OCI-LY1 (cell line): ENCODE measurements around the gene INSR.

Source experiments
- CTCF ChIP-seq: fragments of 200-600 bp; sonication (generic), shearing (Covaris generic); IDR thresholded peaks from 2 replicates; pipeline ENCODE4 v1.5.1; 2017; ENCODE audit warnings: mild to moderate bottlenecking, antibody characterized with exemption, low read length, moderate library complexity, mixed read lengths
- EZH2 ChIP-seq: fragments of 200-600 bp; sonication (generic), shearing (Covaris generic); IDR thresholded peaks from 2 replicates; pipeline ENCODE4 v1.8.0; 2017; ENCODE audit warnings: borderline replicate concordance, mixed run types, mild to moderate bottlenecking, antibody characterized with exemption, low read length, moderate library complexity, mixed read lengths

GRCh38 chr19:7142771-7143170 lies 151.4 kb downstream of the INSR start:
- no peak for TF ChIP-seq CTCF
- no peak for TF ChIP-seq EZH2
